GM18873 (cell line): ENCODE measurements around the gene CA10.

Source experiments
- ATAC-seq: cut with Tn5 transposase; IDR thresholded peaks from one replicate; pipeline ENCODE4 v1.9.1; 2021; ENCODE audit warnings: mild to moderate bottlenecking, moderate library complexity, moderate number of reproducible peaks; ENCODE audit not compliant: unreplicated experiment, low FRiP score

CA10 gene

GRCh38 chr17:51957786-51958185 is 200.7 kb downstream of the CA10 start:
- no peak for ATAC-seq

DNA sequence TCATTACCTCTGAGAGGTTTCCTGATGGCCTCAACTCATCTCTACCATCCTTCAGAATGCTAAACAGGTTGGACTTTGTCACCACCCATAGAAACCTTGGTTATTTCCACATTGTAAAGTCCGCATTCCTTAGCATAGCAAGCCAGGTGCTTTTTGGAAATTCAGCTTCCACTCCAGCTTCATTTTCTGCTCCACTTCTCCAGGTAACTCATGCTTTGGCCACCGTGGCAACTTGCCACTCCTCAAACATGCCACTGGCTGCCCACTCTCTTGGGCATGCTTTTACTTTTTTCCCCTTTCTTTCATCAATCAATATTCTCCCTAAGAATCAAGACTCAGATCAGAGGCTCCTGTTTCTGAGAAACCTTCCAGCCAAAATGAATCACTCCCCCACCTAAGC is 203.3 kb downstream of the CA10 start:
- ATAC-seq = no peak

GRCh38 chr17:51954232-51954765 is 204.2 kb downstream of the CA10 start:
- no peak for ATAC-seq

DNA sequence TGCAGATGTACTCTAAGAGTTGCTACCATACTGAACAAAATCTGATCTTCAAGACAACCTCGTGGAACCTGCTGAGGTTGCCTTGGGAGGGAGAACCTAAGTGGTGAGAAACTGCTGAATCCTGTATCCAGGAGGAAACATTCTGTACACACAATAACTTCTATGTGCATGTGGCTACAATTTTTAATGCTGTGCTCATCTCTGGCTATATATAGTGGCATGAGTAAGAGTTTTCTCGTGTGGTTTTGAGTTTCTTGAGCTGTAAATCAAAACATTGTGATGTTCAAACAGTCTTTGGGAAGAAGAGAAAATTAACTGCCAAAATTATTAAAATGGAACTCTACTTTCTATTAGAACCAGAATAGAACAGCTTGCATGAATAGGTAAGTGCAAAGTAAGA is 206.8 kb downstream of the CA10 start:
- ATAC-seq = no peak

DNA sequence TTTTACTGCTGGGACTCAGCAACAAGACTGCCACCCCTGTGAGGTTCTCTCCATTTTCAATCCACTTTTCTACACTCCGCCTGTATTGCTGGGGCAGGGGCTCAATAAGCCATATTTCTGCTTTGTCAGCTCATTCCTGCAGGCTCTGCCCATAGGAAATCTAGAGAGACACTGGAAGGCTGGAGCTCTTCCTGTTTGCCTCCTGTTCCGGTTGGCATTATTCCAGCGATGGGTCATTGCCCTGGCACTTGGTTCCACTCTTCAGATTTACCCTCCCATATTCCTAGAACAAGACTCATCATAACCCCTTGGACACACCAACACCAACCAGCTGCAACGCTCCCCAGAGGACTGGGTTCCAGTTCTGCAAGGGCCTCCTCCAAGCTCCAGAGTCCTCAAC is 210.4 kb downstream of the CA10 start:
- no peak for ATAC-seq

GRCh38 chr17:51947160-51947735 is 211.3 kb downstream of the CA10 start:
- no peak for ATAC-seq

- no peak for ATAC-seq
These were observed 212.2 kb downstream of the CA10 start for GRCh38 chr17:51946311-51946710.

DNA sequence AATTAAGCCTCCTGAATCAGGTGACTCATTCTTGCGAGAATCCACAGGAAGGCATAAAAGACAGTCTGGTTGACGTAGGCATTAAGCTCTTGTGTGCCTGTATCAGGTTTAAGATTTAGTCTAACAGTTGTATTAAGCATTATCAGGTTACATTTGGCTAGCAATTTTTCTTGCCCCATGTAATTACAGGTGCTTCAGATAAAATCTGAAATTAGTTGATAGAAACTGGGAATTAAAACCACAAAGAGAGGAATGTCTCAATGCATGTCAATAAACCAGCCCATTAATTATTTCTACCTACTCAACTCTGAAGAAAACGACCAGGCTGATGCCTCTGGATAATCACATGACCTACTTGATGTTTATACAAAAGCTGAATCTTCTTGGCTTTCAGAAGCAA is 217.2 kb downstream of the CA10 start:
- no peak for ATAC-seq

GRCh38 chr17:51937264-51937663 is 221.2 kb downstream of the CA10 start:
- no peak for ATAC-seq

- ATAC-seq = no peak
These were observed 223.0 kb downstream of the CA10 start for GRCh38 chr17:51935477-51935876.

GRCh38 chr17:51933647-51934046 is 224.9 kb downstream of the CA10 start:
- no peak for ATAC-seq

- ATAC-seq = no peak
These were observed 232.1 kb downstream of the CA10 start for GRCh38 chr17:51926448-51926847.

DNA sequence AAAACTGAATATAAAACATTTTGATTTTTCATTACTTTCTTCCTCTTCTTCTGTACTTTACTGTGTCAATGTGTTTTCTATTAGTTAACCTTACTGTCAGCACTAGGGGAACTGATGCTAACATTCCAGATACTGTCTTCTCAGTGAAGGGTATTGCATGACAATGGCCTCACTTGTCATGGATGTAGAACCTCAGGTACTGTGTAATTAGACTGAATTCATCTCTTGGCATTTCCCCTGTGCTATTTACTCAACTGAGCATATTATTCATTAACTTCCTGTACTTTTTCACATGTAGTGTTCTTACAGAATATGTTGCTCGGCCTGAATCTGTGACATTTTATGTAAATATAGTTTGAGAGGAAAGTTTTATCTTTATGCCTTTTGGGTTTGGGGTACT is 237.0 kb downstream of the CA10 start:
- ATAC-seq = no peak

GRCh38 chr17:51914577-51914976 is 243.9 kb downstream of the CA10 start:
- no peak for ATAC-seq

GRCh38 chr17:51913491-51914205 is 244.9 kb downstream of the CA10 start:
- no peak for ATAC-seq

GRCh38 chr17:51912939-51913338 is 245.6 kb downstream of the CA10 start:
- ATAC-seq = no peak

DNA sequence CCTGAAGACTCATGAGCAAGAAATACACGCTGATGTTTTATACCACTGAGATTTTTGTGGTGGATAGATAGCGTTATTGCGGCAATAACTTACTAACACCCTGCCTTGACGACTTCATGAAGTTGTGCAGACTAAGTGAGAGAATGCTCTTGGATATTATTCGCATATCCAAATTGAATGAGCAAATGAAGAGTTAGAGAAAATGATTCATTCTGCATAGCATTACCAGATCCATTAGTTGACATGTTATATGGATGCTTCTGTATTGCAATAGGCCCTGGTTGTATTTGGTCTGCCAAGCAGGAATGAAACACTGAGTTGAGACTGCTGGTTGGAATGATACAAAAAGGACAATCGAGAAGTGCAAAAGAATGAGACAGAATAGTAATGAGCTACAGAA is 247.3 kb downstream of the CA10 start:
- no peak for ATAC-seq

DNA sequence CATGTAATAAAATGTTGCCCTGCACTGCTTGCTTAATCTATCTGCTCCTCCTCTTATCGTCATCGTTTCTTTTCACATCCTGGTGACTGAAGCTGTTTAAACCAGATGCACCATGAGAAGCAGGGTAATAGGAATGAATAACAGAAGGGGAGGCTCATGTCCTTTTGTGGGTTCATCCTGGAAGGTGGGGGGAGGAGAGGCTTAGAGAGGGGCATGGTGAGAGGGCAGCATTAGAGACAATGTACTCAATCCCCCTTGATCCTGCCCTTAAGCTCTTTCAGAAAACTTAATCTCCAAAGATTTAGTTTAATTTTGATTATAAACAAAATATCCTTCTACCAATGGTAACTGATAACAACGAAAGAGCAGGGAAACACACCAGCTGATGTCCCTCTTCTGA is 248.5 kb downstream of the CA10 start:
- no peak for ATAC-seq

DNA sequence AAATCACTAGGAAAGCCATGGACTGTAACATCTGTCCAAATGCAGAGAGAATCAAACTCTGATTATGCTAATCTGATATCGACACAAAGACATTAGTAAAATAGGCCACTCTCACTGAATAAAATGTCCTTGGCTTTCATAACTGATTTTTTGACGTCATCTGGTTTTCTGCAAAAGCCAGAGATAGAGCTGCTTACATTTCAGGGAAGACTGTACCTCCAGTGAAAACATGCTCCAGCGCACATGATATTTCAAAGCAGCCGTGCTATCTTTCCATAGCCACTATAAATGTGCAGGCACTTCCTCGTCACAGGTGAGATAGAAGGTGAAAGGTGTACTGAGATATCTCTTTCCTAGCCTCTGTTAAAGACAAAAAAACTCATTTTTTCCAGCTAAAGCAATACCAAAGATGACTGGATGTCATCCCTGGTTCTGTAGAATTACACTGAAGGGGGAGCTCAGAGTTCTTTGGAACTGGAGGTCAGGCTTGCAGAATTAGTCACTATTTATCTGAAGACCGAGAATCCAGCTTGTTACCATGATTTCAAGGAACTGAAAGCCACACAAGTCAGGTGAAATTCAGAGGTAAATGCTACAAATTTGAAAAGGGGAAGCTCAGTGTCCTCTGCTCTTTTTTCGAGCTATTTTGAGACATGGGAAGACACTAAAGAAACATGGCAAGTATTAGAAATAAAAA is 249.5 kb downstream of the CA10 start:
- no peak for ATAC-seq

GRCh38 chr17:51907041-51907440 is 251.5 kb downstream of the CA10 start:
- ATAC-seq = no peak

GRCh38 chr17:51904379-51904778 is 254.1 kb downstream of the CA10 start:
- ATAC-seq = no peak

DNA sequence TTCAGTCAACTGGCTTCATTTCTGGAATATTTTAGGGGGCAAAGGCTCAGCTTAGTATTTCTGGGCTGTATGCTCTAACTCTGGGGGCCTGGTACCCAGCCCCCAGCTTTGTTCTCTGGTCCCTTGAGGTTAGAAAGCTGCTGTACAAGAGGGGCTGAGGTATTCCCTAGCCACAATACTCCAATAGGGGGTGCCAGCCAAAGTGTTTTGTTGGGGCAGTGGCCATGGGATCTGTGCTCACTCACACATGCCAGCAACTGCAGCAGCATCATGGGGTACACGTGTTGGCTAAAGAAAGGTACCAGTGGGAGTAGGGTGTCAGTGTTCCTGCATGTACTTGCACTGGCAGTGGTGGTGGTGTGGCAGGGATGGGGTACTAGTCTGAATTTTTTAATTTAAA is 257.3 kb downstream of the CA10 start:
- no peak for ATAC-seq
